Keratinocyte (primary cell): Measurements from ENCODE around the gene PLA2G12A. TPM values are rescaled to one million over a fixed set of nuclear protein-coding genes. Genes with fewer than 3 reads are reported as not detected.

ENCODE experiments used
- DNase-seq: peaks from one replicate; pipeline ENCODE4 v3.0.0-alpha.2; 2011; ENCODE audit warnings: low read depth, missing footprints, low spot score
- FAIRE-seq: peaks from 2 replicates; lab custom pipeline; 2011; peaks lifted over from hg19 to GRCh38; lab: Jason Lieb, UNC
- H2AFZ ChIP-seq: 2 replicates; pipeline ENCODE4 v1.6.0; 2012; ENCODE audit warnings: low read length, control low read depth, inconsistent platforms; ENCODE audit not compliant: control insufficient read depth
- H3K27ac ChIP-seq: 2 replicates; pipeline ENCODE4 v1.5.1; 2011; ENCODE audit warnings: low read length; ENCODE audit not compliant: control insufficient read depth, insufficient read depth
- H3K27me3 ChIP-seq: 3 replicates; pipeline ENCODE4 v1.6.0; 2011; ENCODE audit warnings: low read length; ENCODE audit not compliant: control insufficient read depth, insufficient read depth; ENCODE audit errors: extremely low read depth
- H3K36me3 ChIP-seq, 2 experiments: 2 replicates in 1 of 2; 3 replicates in 1 of 2; pipeline ENCODE4 v1.5.1; 2011; ENCODE audit warnings: low read length in 2 of 2, mild to moderate bottlenecking in 1 of 2; ENCODE audit not compliant: control insufficient read depth in 2 of 2, insufficient read depth in 2 of 2; ENCODE audit errors: extremely low read depth in 1 of 2
- H3K4me1 ChIP-seq: 3 replicates; pipeline ENCODE4 v1.5.1; 2011; ENCODE audit warnings: low read length; ENCODE audit not compliant: control insufficient read depth, insufficient read depth; ENCODE audit errors: extremely low read depth
- H3K4me2 ChIP-seq: 3 replicates; pipeline ENCODE4 v1.6.0; 2011; ENCODE audit warnings: low read depth, low read length; ENCODE audit not compliant: control insufficient read depth, insufficient read depth; ENCODE audit errors: extremely low read depth
- H3K4me3 ChIP-seq, 3 experiments: fragments of 200-600 bp in 1 of 3; sonication (generic) in 1 of 3; 2 replicates in 2 of 3; 3 replicates in 1 of 3; pipeline ENCODE4 v1.5.1; 2011 to 2016; ENCODE audit warnings: low read length in 3 of 3, mild to moderate bottlenecking in 3 of 3, control low read depth in 2 of 3, inconsistent platforms in 1 of 3, low read depth in 1 of 3, mixed read lengths in 1 of 3, mixed run types in 1 of 3, moderate library complexity in 1 of 3; ENCODE audit not compliant: control insufficient read depth in 2 of 3, insufficient read depth in 2 of 3; ENCODE audit errors: extremely low read depth in 1 of 3
- H3K79me2 ChIP-seq: 2 replicates; pipeline ENCODE4 v1.6.0; 2012; ENCODE audit warnings: low read length; ENCODE audit not compliant: control insufficient read depth, insufficient read depth
- H3K9ac ChIP-seq: 3 replicates; pipeline ENCODE4 v1.6.0; 2011; ENCODE audit warnings: low read length; ENCODE audit not compliant: control insufficient read depth, insufficient read depth; ENCODE audit errors: extremely low read depth
- H3K9me1 ChIP-seq: 3 replicates; pipeline ENCODE4 v1.6.0; 2011; ENCODE audit warnings: low read length; ENCODE audit not compliant: control insufficient read depth, insufficient read depth; ENCODE audit errors: extremely low read depth
- H3K9me3 ChIP-seq: 2 replicates; pipeline ENCODE4 v1.5.1; 2012; ENCODE audit warnings: low read depth, low read length; ENCODE audit not compliant: control insufficient read depth
- H4K20me1 ChIP-seq: 3 replicates; pipeline ENCODE4 v1.6.0; 2011; ENCODE audit warnings: low read length; ENCODE audit not compliant: control insufficient read depth, insufficient read depth; ENCODE audit errors: extremely low read depth
- CTCF ChIP-seq, 3 experiments: IDR thresholded peaks in 1 of 3; conservative IDR thresholded peaks in 1 of 3; optimal IDR thresholded peaks in 1 of 3; 2 replicates in 2 of 3; 3 replicates in 1 of 3; pipeline versions ENCODE3 to v1.5.1; 2011; ENCODE audit warnings: low read length in 3 of 3, mild to moderate bottlenecking in 3 of 3, moderate library complexity in 2 of 3, control low read depth in 1 of 3, inconsistent platforms in 1 of 3; ENCODE audit not compliant: insufficient read depth in 2 of 3; ENCODE audit errors: extremely low read depth in 1 of 3
- EZH2 ChIP-seq: IDR thresholded peaks from one replicate; pipeline ENCODE4 v1.6.1; 2012; ENCODE audit warnings: inconsistent platforms, mild to moderate bottlenecking, low read length, moderate library complexity
- dilution Hi-C: fragments of 300-500 bp; cut with MboI; formaldehyde crosslinking; loops from one replicate; pipeline ENCODE4 v1.7.0; 2020; ENCODE audit warnings: low sequenced_read_pairs; ENCODE audit not compliant: extremely low pct_ligation_motif_present
- polyA plus RNA-seq, 5 experiments: library from polyadenylated mRNA; depleted of rRNA in 3 of 5; stranded (reverse) in 3 of 5; stranded (forward) in 1 of 5; unstranded in 1 of 5; fragments of >200 nt; gene quantifications; 1 replicate in 1 of 5; 2 replicates in 3 of 5; 3 replicates in 1 of 5; pipeline versions ENCODE4 v1.2.1 to v1.2.3, GENCODE V29; 2011 to 2012; ENCODE audit warnings: missing spikeins in 2 of 5, low read depth in 1 of 5, low replicate concordance in 1 of 5

PLA2G12A gene
- polyA plus RNA-seq, 1 donor (not counting 4 experiments of a cell fraction or from before 2014, with no cell fraction given): 63.7 TPM

GRCh38 chr4:109748114-109748513, 18.2 kb upstream of the PLA2G12A start:
- FAIRE-seq: no peak
- no peak overlapping the region for H3K27ac ChIP-seq
- no peak overlapping the region for H3K4me3 ChIP-seq
- H2AFZ ChIP-seq: no peak overlapping the region
- no peak for TF ChIP-seq CTCF (optimal IDR thresholded peaks at IDR 0.05 in 1 of 3, IDR thresholded peaks at IDR 0.05 in 1 of 3, conservative IDR thresholded peaks at IDR 0.05 in 1 of 3; ENCODE audit: extremely low read depth in 1 of 3, insufficient read depth in 2 of 3, low read length in 3 of 3)
- no peak for TF ChIP-seq EZH2
- H3K27me3 ChIP-seq: peaks cover 5% of the 10 kb centered on the region
- no peaks in the 10 kb centered on the region for H4K20me1 ChIP-seq
- dilution Hi-C loops: no loop called here
- H3K9me3 ChIP-seq: no peaks in the 10 kb centered on the region
- H3K36me3 ChIP-seq: no peaks in the 10 kb centered on the region
- no peak overlapping the region for H3K9ac ChIP-seq
- H3K4me1 ChIP-seq: no peaks in the 10 kb centered on the region
- H3K4me2 ChIP-seq: no peak overlapping the region
- H3K79me2 ChIP-seq: no peaks in the 10 kb centered on the region
- no peak for DNase-seq
- no peaks in the 10 kb centered on the region for H3K9me1 ChIP-seq

- Histone ChIP-seq H3K27ac (no peak overlapping the region), H2AFZ (no peak overlapping the region), H3K9ac (no peak overlapping the region), H3K4me3 (no peak overlapping the region), H3K79me2 (no peaks in the 10 kb centered on the region), H3K36me3 (no peaks in the 10 kb centered on the region), H3K9me3 (no peaks in the 10 kb centered on the region), H4K20me1 (no peaks in the 10 kb centered on the region), H3K9me1 (no peaks in the 10 kb centered on the region), H3K4me2 (no peak overlapping the region), H3K4me1 (no peaks in the 10 kb centered on the region), H3K27me3 (peaks cover 5% of the 10 kb centered on the region)
- TF ChIP-seq CTCF (optimal IDR thresholded peaks at IDR 0.05 in 1 of 3, IDR thresholded peaks at IDR 0.05 in 1 of 3, conservative IDR thresholded peaks at IDR 0.05 in 1 of 3; ENCODE audit: extremely low read depth in 1 of 3, insufficient read depth in 2 of 3, low read length in 3 of 3) (no peak), EZH2 (no peak)
- no peak for DNase-seq
- dilution Hi-C loops: no loop called here
- no peak for FAIRE-seq
Measured at GRCh38 chr4:109746728-109747127, 16.9 kb upstream of the PLA2G12A start.
